ENCODE measurements around the gene PLPP4. TPM values are rescaled to one million over a fixed set of nuclear protein-coding genes. Genes with fewer than 3 reads are reported as not detected.
A peak's percentile ranks its signal among the peaks of the same experiment; 100 is the strongest.

The PLPP4 gene
- total RNA-seq, 1 donor from 2014 or later = not detected

GRCh38 chr10:120539076-120539475, 82.0 kb downstream of the PLPP4 start:
- Histone ChIP-seq H2AFZ (replicated peaks) (no peak overlapping the region), H3K9me3 (ENCODE audit: low read depth) (peaks cover 4% of the 10 kb centered on the region), H3K27ac (peak overlapping the region; percentile 42), H3K27me3 (no peaks in the 10 kb centered on the region), H3K36me3 (no peaks in the 10 kb centered on the region), H3F3A (ENCODE audit: low read depth) (peaks cover 14% of the 10 kb centered on the region), H3K79me2 (ENCODE audit: low read depth) (no peaks in the 10 kb centered on the region), H4K20me1 (ENCODE audit: low read depth) (no peaks in the 10 kb centered on the region), H3K4me3 (peak overlapping the region; percentile 19), H3K4me1 (peaks cover 41% of the 10 kb centered on the region), H3K9ac (no peak overlapping the region), H3K4me2 (peak overlapping the region; percentile 77)
- Mint-ChIP-seq H3K27ac (peak overlapping the region; percentile 91), H3K4me3 (peak overlapping the region; percentile 25), H3K27me3 (ENCODE audit: insufficient read depth, low read depth) (peaks cover 10% of the 10 kb centered on the region), H3K4me1 (peaks cover 37% of the 10 kb centered on the region), H3K9me3 (peaks cover 19% of the 10 kb centered on the region), H3K36me3 (peaks cover 2% of the 10 kb centered on the region)
- TF ChIP-seq EZH2phosphoT487 (IDR thresholded peaks at IDR 0.05) (peak; percentile 69), EZH2 (IDR thresholded peaks at IDR 0.05) (no peak)
- peak; percentile 85 for DNase-seq (ENCODE audit: low spot score)

GRCh38 chr10:120540486-120540885, 83.5 kb downstream of the PLPP4 start:
- peak overlapping the region; percentile 21 for H3K4me3 Mint-ChIP-seq
- Histone ChIP-seq H3K4me1 (peaks cover 38% of the 10 kb centered on the region), H3F3A (ENCODE audit: low read depth) (peaks cover 14% of the 10 kb centered on the region), H3K4me2 (no peak overlapping the region), H3K9ac (no peak overlapping the region), H3K4me3 (no peak overlapping the region), H3K9me3 (ENCODE audit: low read depth) (no peaks in the 10 kb centered on the region), H3K79me2 (ENCODE audit: low read depth) (no peaks in the 10 kb centered on the region), H3K27ac (no peak overlapping the region), H4K20me1 (ENCODE audit: low read depth) (no peaks in the 10 kb centered on the region), H2AFZ (replicated peaks) (no peak overlapping the region), H3K36me3 (no peaks in the 10 kb centered on the region), H3K27me3 (no peaks in the 10 kb centered on the region)
- H3K36me3 Mint-ChIP-seq = no peaks in the 10 kb centered on the region
- H3K4me1 Mint-ChIP-seq = peaks cover 37% of the 10 kb centered on the region
- peaks cover 7% of the 10 kb centered on the region for H3K9me3 Mint-ChIP-seq
- H3K27me3 Mint-ChIP-seq (ENCODE audit: insufficient read depth, low read depth) = peaks cover 8% of the 10 kb centered on the region
- TF ChIP-seq EZH2 (IDR thresholded peaks at IDR 0.05) = no peak
- no peak for TF ChIP-seq EZH2phosphoT487 (IDR thresholded peaks at IDR 0.05)
- no peak for TF ChIP-seq CTCF (IDR thresholded peaks at IDR 0.05)
- H3K27ac Mint-ChIP-seq = no peak overlapping the region
- DNase-seq (ENCODE audit: low spot score) = no peak

- H3F3A ChIP-seq (ENCODE audit: low read depth) = peaks cover 14% of the 10 kb centered on the region
- H3K9me3 ChIP-seq (ENCODE audit: low read depth) = no peaks in the 10 kb centered on the region
- H3K79me2 ChIP-seq (ENCODE audit: low read depth) = no peaks in the 10 kb centered on the region
- H3K27me3 Mint-ChIP-seq (ENCODE audit: insufficient read depth, low read depth) = peaks cover 8% of the 10 kb centered on the region
- H3K27ac ChIP-seq = no peak overlapping the region
- H3K9me3 Mint-ChIP-seq = peaks cover 3% of the 10 kb centered on the region
- peaks cover 37% of the 10 kb centered on the region for H3K4me1 Mint-ChIP-seq
- no peak for DNase-seq (ENCODE audit: low spot score)
- no peak overlapping the region for H3K4me3 Mint-ChIP-seq
- TF ChIP-seq EZH2phosphoT487 (IDR thresholded peaks at IDR 0.05) (no peak), CTCF (IDR thresholded peaks at IDR 0.05) (no peak), EZH2 (IDR thresholded peaks at IDR 0.05) (no peak)
- no peaks in the 10 kb centered on the region for H3K36me3 ChIP-seq
- no peaks in the 10 kb centered on the region for H4K20me1 ChIP-seq (ENCODE audit: low read depth)
- no peak overlapping the region for H2AFZ ChIP-seq (replicated peaks)
- no peak overlapping the region for H3K27ac Mint-ChIP-seq
- no peaks in the 10 kb centered on the region for H3K27me3 ChIP-seq
- no peaks in the 10 kb centered on the region for H3K36me3 Mint-ChIP-seq
- H3K9ac ChIP-seq = no peak overlapping the region
- peaks cover 38% of the 10 kb centered on the region for H3K4me1 ChIP-seq
- H3K4me2 ChIP-seq = no peak overlapping the region
- H3K4me3 ChIP-seq = no peak overlapping the region
Measured at GRCh38 chr10:120541984-120542383, 85.0 kb downstream of the PLPP4 start.

GRCh38 chr10:120542591-120542990, 85.6 kb downstream of the PLPP4 start:
- no peak overlapping the region for H3K4me3 Mint-ChIP-seq
- Histone ChIP-seq H2AFZ (replicated peaks) (no peak overlapping the region), H3K27ac (no peak overlapping the region)

More at GRCh38 chr10:120542591-120542990, 85.6 kb downstream of the PLPP4 start:
- Histone ChIP-seq H3K4me2 (no peak overlapping the region), H3K36me3 (no peaks in the 10 kb centered on the region), H3K4me3 (no peak overlapping the region), H3K4me1 (peaks cover 38% of the 10 kb centered on the region), H3K79me2 (ENCODE audit: low read depth) (no peaks in the 10 kb centered on the region), H4K20me1 (ENCODE audit: low read depth) (no peaks in the 10 kb centered on the region), H3K27me3 (no peaks in the 10 kb centered on the region), H3F3A (ENCODE audit: low read depth) (peaks cover 14% of the 10 kb centered on the region), H3K9me3 (ENCODE audit: low read depth) (no peaks in the 10 kb centered on the region), H3K9ac (no peak overlapping the region)
- no peak for DNase-seq (ENCODE audit: low spot score)
- H3K4me1 Mint-ChIP-seq = peaks cover 37% of the 10 kb centered on the region
- peaks cover 8% of the 10 kb centered on the region for H3K27me3 Mint-ChIP-seq (ENCODE audit: insufficient read depth, low read depth)
- no peak overlapping the region for H3K27ac Mint-ChIP-seq
- TF ChIP-seq CTCF (IDR thresholded peaks at IDR 0.05) (no peak), EZH2phosphoT487 (IDR thresholded peaks at IDR 0.05) (no peak), EZH2 (IDR thresholded peaks at IDR 0.05) (no peak)
- no peaks in the 10 kb centered on the region for H3K36me3 Mint-ChIP-seq
- peaks cover 2% of the 10 kb centered on the region for H3K9me3 Mint-ChIP-seq
